C4-2B (cell line): ENCODE data around the gene PRKD1.

Experiments
- ZFX ChIP-seq: fragments of 450-650 bp; IDR thresholded peaks from 2 replicates; pipeline ENCODE4 v1.6.1; 2017
- TF ChIP-seq, protein P1 (sequence below): fragments of 450-650 bp; conservative IDR thresholded peaks from 2 replicates; pipeline ENCODE4 v1.5.1; 2017; ENCODE audit warnings: mild to moderate bottlenecking

GRCh38 chr14:29836395-29836794, 91.3 kb downstream of the PRKD1 start:
- TF ChIP-seq, protein P1, sequence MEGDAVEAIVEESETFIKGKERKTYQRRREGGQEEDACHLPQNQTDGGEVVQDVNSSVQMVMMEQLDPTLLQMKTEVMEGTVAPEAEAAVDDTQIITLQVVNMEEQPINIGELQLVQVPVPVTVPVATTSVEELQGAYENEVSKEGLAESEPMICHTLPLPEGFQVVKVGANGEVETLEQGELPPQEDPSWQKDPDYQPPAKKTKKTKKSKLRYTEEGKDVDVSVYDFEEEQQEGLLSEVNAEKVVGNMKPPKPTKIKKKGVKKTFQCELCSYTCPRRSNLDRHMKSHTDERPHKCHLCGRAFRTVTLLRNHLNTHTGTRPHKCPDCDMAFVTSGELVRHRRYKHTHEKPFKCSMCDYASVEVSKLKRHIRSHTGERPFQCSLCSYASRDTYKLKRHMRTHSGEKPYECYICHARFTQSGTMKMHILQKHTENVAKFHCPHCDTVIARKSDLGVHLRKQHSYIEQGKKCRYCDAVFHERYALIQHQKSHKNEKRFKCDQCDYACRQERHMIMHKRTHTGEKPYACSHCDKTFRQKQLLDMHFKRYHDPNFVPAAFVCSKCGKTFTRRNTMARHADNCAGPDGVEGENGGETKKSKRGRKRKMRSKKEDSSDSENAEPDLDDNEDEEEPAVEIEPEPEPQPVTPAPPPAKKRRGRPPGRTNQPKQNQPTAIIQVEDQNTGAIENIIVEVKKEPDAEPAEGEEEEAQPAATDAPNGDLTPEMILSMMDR = no peak
- no peak for TF ChIP-seq ZFX
